MM.1S (cell line): Measurements from ENCODE around the gene ANKUB1.

ENCODE experiments used
- DNase-seq: peaks from one replicate; pipeline ENCODE4 v3.0.0-alpha.2; 2015
- H2AFZ ChIP-seq: fragments of 300-600 bp; sonication (generic); 2 replicates; pipeline ENCODE4 v1.6.0; 2016; ENCODE audit warnings: antibody characterized with exemption, low read length
- H3F3A ChIP-seq: fragments of 300-600 bp; sonication (generic); 2 replicates; pipeline ENCODE4 v1.6.1; 2016; ENCODE audit warnings: mild to moderate bottlenecking, antibody characterized with exemption, low read length, moderate library complexity, mixed read lengths; ENCODE audit not compliant: insufficient read depth
- H3K27ac ChIP-seq: fragments of 300-600 bp; sonication (generic); 2 replicates; pipeline ENCODE4 v1.5.1; 2016; ENCODE audit warnings: mild to moderate bottlenecking, low read length
- H3K27me3 ChIP-seq: fragments of 300-600 bp; sonication (generic); replicated peaks from 2 replicates; pipeline ENCODE4 v1.6.0; 2016; ENCODE audit warnings: low read length; ENCODE audit not compliant: insufficient read depth
- H3K36me3 ChIP-seq: fragments of 300-600 bp; sonication (generic); replicated peaks from 2 replicates; pipeline ENCODE4 v1.6.1; 2016; ENCODE audit warnings: mild to moderate bottlenecking, low read length, mixed read lengths; ENCODE audit not compliant: insufficient read depth
- H3K4me1 ChIP-seq: fragments of 300-600 bp; sonication (generic); 2 replicates; pipeline ENCODE4 v1.6.1; 2016; ENCODE audit warnings: low read length, mixed read lengths
- H3K4me2 ChIP-seq: fragments of 300-600 bp; sonication (generic); 2 replicates; pipeline ENCODE4 v1.6.0; 2016; ENCODE audit warnings: low read depth, low read length
- H3K4me3 ChIP-seq: fragments of 300-600 bp; sonication (generic); 2 replicates; pipeline ENCODE4 v1.5.1; 2016; ENCODE audit warnings: low read length, mixed read lengths
- H3K79me2 ChIP-seq: fragments of 300-600 bp; sonication (generic); 2 replicates; pipeline ENCODE4 v1.6.1; 2016; ENCODE audit warnings: mixed run types, low read length, mixed read lengths
- H3K9ac ChIP-seq: fragments of 300-600 bp; sonication (generic); 2 replicates; pipeline ENCODE4 v1.6.1; 2016; ENCODE audit warnings: low read length, mixed read lengths
- H3K9me2 ChIP-seq: fragments of 300-600 bp; sonication (generic); replicated peaks from 2 replicates; pipeline ENCODE4 v1.6.1; 2016; ENCODE audit warnings: mild to moderate bottlenecking, low read length, mixed read lengths; ENCODE audit not compliant: insufficient read depth
- H3K9me3 ChIP-seq: fragments of 300-600 bp; sonication (generic); replicated peaks from 2 replicates; pipeline ENCODE4 v1.6.1; 2016; ENCODE audit warnings: mild to moderate bottlenecking, low read length, mixed read lengths; ENCODE audit not compliant: insufficient read depth
- H4K20me1 ChIP-seq: fragments of 300-600 bp; sonication (generic); 2 replicates; pipeline ENCODE4 v1.6.1; 2016; ENCODE audit warnings: mild to moderate bottlenecking, low read length, moderate library complexity, mixed read lengths; ENCODE audit not compliant: insufficient read depth
- EZH2 ChIP-seq: fragments of 300-600 bp; sonication (generic); optimal IDR thresholded peaks from 2 replicates; pipeline ENCODE3; 2017; ENCODE audit warnings: low read depth, mild to moderate bottlenecking, antibody characterized with exemption, low read length, mixed read lengths
- EZH2phosphoT487 ChIP-seq: fragments of 300-600 bp; sonication (generic); IDR thresholded peaks from 2 replicates; pipeline ENCODE4 v1.6.1; 2018; ENCODE audit warnings: antibody characterized with exemption, low read length
- TF ChIP-seq, protein P1 (sequence below): fragments of 300-600 bp; sonication (generic); IDR thresholded peaks from 2 replicates; pipeline ENCODE4 v1.5.1; 2016; ENCODE audit warnings: antibody characterized with exemption, low read length, mixed read lengths

ANKUB1 gene

GRCh38 chr3:149801639-149802038 lies 9.3 kb upstream of the ANKUB1 start:
- Histone ChIP-seq H3K9me3 (no peaks in the 10 kb centered on the region), H3K4me2 (no peak overlapping the region), H3K27ac (no peak overlapping the region), H2AFZ (no peak overlapping the region), H3K9me2 (no peaks in the 10 kb centered on the region), H3K9ac (no peak overlapping the region), H3K36me3 (no peaks in the 10 kb centered on the region), H3F3A (no peaks in the 10 kb centered on the region), H3K4me3 (no peak overlapping the region), H3K79me2 (no peaks in the 10 kb centered on the region), H4K20me1 (no peaks in the 10 kb centered on the region), H3K27me3 (no peaks in the 10 kb centered on the region), H3K4me1 (0 out of 2 replicates have a peak, but pooled peaks cover 5% of the 10 kb centered on the region)
- TF ChIP-seq, protein P1, sequence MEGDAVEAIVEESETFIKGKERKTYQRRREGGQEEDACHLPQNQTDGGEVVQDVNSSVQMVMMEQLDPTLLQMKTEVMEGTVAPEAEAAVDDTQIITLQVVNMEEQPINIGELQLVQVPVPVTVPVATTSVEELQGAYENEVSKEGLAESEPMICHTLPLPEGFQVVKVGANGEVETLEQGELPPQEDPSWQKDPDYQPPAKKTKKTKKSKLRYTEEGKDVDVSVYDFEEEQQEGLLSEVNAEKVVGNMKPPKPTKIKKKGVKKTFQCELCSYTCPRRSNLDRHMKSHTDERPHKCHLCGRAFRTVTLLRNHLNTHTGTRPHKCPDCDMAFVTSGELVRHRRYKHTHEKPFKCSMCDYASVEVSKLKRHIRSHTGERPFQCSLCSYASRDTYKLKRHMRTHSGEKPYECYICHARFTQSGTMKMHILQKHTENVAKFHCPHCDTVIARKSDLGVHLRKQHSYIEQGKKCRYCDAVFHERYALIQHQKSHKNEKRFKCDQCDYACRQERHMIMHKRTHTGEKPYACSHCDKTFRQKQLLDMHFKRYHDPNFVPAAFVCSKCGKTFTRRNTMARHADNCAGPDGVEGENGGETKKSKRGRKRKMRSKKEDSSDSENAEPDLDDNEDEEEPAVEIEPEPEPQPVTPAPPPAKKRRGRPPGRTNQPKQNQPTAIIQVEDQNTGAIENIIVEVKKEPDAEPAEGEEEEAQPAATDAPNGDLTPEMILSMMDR: no peak
- DNase-seq: no peak

DNA sequence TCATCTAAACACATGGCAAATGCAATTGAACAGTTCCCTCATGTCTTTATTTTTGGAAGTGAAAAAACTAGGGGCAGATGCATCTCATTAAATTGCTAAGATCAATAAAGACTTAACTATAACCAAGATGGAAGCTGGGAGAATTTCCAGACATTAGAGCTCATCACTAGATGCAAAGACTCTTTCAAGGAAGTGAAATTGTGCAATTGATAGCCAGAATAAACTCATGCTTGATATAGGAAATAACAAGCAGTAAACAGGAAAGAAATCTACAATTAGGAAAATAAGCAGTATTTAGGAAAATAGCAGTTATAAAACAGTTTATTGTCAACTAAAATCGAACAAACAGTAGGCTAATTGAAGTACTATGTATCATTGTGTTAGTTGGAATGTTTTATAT lies 8.8 kb upstream of the ANKUB1 start:
- no peak overlapping the region for H3K4me3 ChIP-seq
- H3F3A ChIP-seq: no peaks in the 10 kb centered on the region

GRCh38 chr3:149800693-149801092 lies 8.3 kb upstream of the ANKUB1 start:
- Histone ChIP-seq H3K9me3 (no peaks in the 10 kb centered on the region), H3F3A (no peaks in the 10 kb centered on the region), H3K4me1 (no peaks in the 10 kb centered on the region), H3K9me2 (no peaks in the 10 kb centered on the region), H3K9ac (no peak overlapping the region), H3K36me3 (no peaks in the 10 kb centered on the region), H3K4me2 (no peak overlapping the region), H3K4me3 (no peak overlapping the region), H3K27ac (no peak overlapping the region), H2AFZ (no peak overlapping the region), H4K20me1 (no peaks in the 10 kb centered on the region), H3K79me2 (no peaks in the 10 kb centered on the region), H3K27me3 (no peaks in the 10 kb centered on the region)
- DNase-seq: no peak
- TF ChIP-seq EZH2phosphoT487 (no peak), EZH2 (no peak)
- TF ChIP-seq, protein P1: no peak

More for the DNA sequence above, 8.8 kb upstream of the ANKUB1 start:
- DNase-seq: no peak
- Histone ChIP-seq H2AFZ (no peak overlapping the region), H4K20me1 (no peaks in the 10 kb centered on the region), H3K36me3 (no peaks in the 10 kb centered on the region), H3K27me3 (no peaks in the 10 kb centered on the region), H3K79me2 (no peaks in the 10 kb centered on the region), H3K4me2 (no peak overlapping the region), H3K27ac (no peak overlapping the region), H3K9ac (no peak overlapping the region), H3K4me1 (0 out of 2 replicates have a peak, but pooled peaks cover 1% of the 10 kb centered on the region), H3K9me2 (no peaks in the 10 kb centered on the region), H3K9me3 (no peaks in the 10 kb centered on the region)
- TF ChIP-seq EZH2 (no peak), EZH2phosphoT487 (no peak)
- TF ChIP-seq, protein P1: no peak
